ENCODE data around the gene MGAT5.

DNA sequence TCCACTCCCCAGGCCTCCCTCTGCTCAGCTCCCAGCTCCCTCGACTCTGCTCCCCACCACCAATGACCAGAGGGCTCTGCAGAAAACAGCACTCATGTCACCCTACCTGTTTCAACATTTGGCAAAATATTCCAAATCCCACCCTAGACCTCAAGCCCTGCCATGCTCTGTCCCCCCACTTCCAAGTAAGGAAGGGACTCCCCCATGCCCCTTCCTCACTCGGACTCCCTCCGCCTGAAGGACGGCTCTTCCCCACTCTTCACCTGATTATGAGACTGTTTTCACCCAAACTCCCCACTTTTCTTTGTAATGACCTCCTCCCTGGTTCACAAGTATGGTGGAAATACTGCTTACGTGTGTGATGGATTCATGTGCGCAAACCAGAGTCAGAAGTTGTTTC, 208.4 kb downstream of the MGAT5 start:
- no peak for TF ChIP-seq CTCF (IDR thresholded peaks at IDR 0.05)
- no peak for TF ChIP-seq POLR2A (IDR thresholded peaks at IDR 0.05)
- TF ChIP-seq EP300 (IDR thresholded peaks at IDR 0.05), result no peak
- no peak for TF ChIP-seq POLR2AphosphoS5 (IDR thresholded peaks at IDR 0.05)
